Karpas-422 (cell line): ENCODE data around the gene FNBP1. TPM values are rescaled to one million over a fixed set of nuclear protein-coding genes. Genes with fewer than 3 reads are reported as not detected.

ENCODE experiments used
- DNase-seq: peaks from one replicate; pipeline ENCODE4 v3.0.0-alpha.2; 2015
- H2AFZ ChIP-seq: fragments of 200-600 bp; sonication (generic); 2 replicates; pipeline ENCODE4 v1.6.1; 2014; ENCODE audit warnings: antibody characterized with exemption, low read length, mixed read lengths
- H3K27ac ChIP-seq: fragments of 200-600 bp; sonication (generic); 2 replicates; pipeline ENCODE4 v1.5.1; 2014; ENCODE audit warnings: mild to moderate bottlenecking, low read length, moderate library complexity
- H3K27me3 ChIP-seq: fragments of 200-600 bp; sonication (generic); 2 replicates; pipeline ENCODE4 v1.6.1; 2014; ENCODE audit warnings: low read length, mixed read lengths
- H3K36me3 ChIP-seq: fragments of 200-600 bp; sonication (generic); 2 replicates; pipeline ENCODE4 v1.6.1; 2014; ENCODE audit warnings: low read length, mixed read lengths; ENCODE audit not compliant: insufficient read depth
- H3K4me1 ChIP-seq: fragments of 200-600 bp; sonication (generic); 2 replicates; pipeline ENCODE4 v1.6.1; 2014; ENCODE audit warnings: mild to moderate bottlenecking, low read length, mixed read lengths
- H3K4me2 ChIP-seq: fragments of 200-600 bp; sonication (generic); 2 replicates; pipeline ENCODE4 v1.6.1; 2014; ENCODE audit warnings: low read length, low read depth, mild to moderate bottlenecking; ENCODE audit not compliant: poor library complexity, severe bottlenecking
- H3K4me3 ChIP-seq: fragments of 200-600 bp; sonication (generic); 2 replicates; pipeline ENCODE4 v1.5.1; 2014; ENCODE audit warnings: mild to moderate bottlenecking, antibody characterized with exemption, low read length, mixed read lengths
- H3K79me2 ChIP-seq: fragments of 200-600 bp; sonication (generic); 2 replicates; pipeline ENCODE4 v1.6.1; 2014; ENCODE audit warnings: mild to moderate bottlenecking, low read length, mixed read lengths
- H3K9ac ChIP-seq: fragments of 200-600 bp; sonication (generic); 2 replicates; pipeline ENCODE4 v1.6.0; 2014; ENCODE audit warnings: low read length
- H3K9me2 ChIP-seq: fragments of 200-600 bp; sonication (generic), shearing (Covaris generic); replicated peaks from 2 replicates; pipeline ENCODE4 v1.6.0; 2014; ENCODE audit warnings: mild to moderate bottlenecking, low read length, moderate library complexity; ENCODE audit not compliant: insufficient read depth
- H3K9me3 ChIP-seq: fragments of 300-700, 200-600 bp; sonication (generic); 2 replicates; pipeline ENCODE4 v1.6.1; 2014; ENCODE audit warnings: low read length, mixed read lengths
- H4K20me1 ChIP-seq: fragments of 200-600 bp; sonication (generic); 2 replicates; pipeline ENCODE4 v1.6.1; 2014; ENCODE audit warnings: mild to moderate bottlenecking, antibody characterized with exemption, low read length, low read depth; ENCODE audit not compliant: insufficient read depth
- total RNA-seq: library from RNA; depleted of rRNA; stranded (reverse); fragments of >200 nt; shearing (Covaris generic); gene quantifications from 2 replicates; pipeline ENCODE4 v1.2.3, GENCODE V29; 2014; ENCODE audit warnings: low replicate concordance

The FNBP1 gene
- total RNA-seq, 1 experiment from 2014 or later = 205 TPM

- H3K27me3 ChIP-seq = no peaks in the 10 kb centered on the region
These were observed 10.7 kb upstream of the FNBP1 start, which contains the start of gene GPR107 for GRCh38 chr9:130053504-130054324. Gene GPR107 (plus strand): TSS chr9:130053906. CDS start chr9:130053933, 27 bp downstream.

GRCh38 chr9:130053109-130053503 is 10.1 kb upstream of the FNBP1 start:
- peaks cover 28% of the 10 kb centered on the region for H3K4me1 ChIP-seq

More at GRCh38 chr9:130053504-130054324, 10.7 kb upstream of the FNBP1 start, which contains the start of gene GPR107:
- Histone ChIP-seq H3K9me3 (no peaks in the 10 kb centered on the region), H2AFZ (peak within 1 kb of the TSS; percentile 72), H3K9me2 (no peaks in the 10 kb centered on the region), H3K4me1 (peaks cover 28% of the 10 kb centered on the region), H3K4me2 (peak within 1 kb of the TSS; percentile 94), H4K20me1 (no peaks in the 10 kb centered on the region), H3K36me3 (no peaks in the 10 kb centered on the region), H3K4me3 (peak within 1 kb of the TSS; percentile 93), H3K27ac (peak within 1 kb of the TSS; percentile 35), H3K9ac (peak within 1 kb of the TSS; percentile 90), H3K79me2 (peaks cover 73% of the 10 kb centered on the region)
- peak; percentile 89 for DNase-seq

GRCh38 chr9:130051855-130052254 is 8.9 kb upstream of the FNBP1 start:
- H3K4me2 ChIP-seq = peak overlapping the region; percentile 94
- H4K20me1 ChIP-seq = no peaks in the 10 kb centered on the region
- DNase-seq = no peak
- H3K36me3 ChIP-seq = no peaks in the 10 kb centered on the region
- peak overlapping the region; percentile 26; the same call in 1 of the 2 replicates for H3K27ac ChIP-seq
- no peak overlapping the region for H3K4me3 ChIP-seq
- peaks cover 57% of the 10 kb centered on the region for H3K79me2 ChIP-seq
- H3K9me2 ChIP-seq = no peaks in the 10 kb centered on the region
- no peaks in the 10 kb centered on the region for H3K27me3 ChIP-seq
- no peaks in the 10 kb centered on the region for H3K9me3 ChIP-seq
- H2AFZ ChIP-seq = no peak overlapping the region
- H3K9ac ChIP-seq = 0 out of 2 replicates have a peak overlapping the region, but pooled peaks have one; percentile 0
- peaks cover 28% of the 10 kb centered on the region for H3K4me1 ChIP-seq

More at GRCh38 chr9:130053109-130053503, 10.1 kb upstream of the FNBP1 start:
- Histone ChIP-seq H4K20me1 (no peaks in the 10 kb centered on the region), H3K27ac (peak overlapping the region; percentile 35), H3K9ac (peak overlapping the region; percentile 90), H3K27me3 (no peaks in the 10 kb centered on the region), H3K4me3 (peak overlapping the region; percentile 93), H3K4me2 (peak overlapping the region; percentile 94), H3K36me3 (no peaks in the 10 kb centered on the region), H2AFZ (peak overlapping the region; percentile 23; the same call in 1 of the 2 replicates), H3K79me2 (peaks cover 67% of the 10 kb centered on the region), H3K9me2 (no peaks in the 10 kb centered on the region), H3K9me3 (no peaks in the 10 kb centered on the region)
- DNase-seq = no peak

GRCh38 chr9:130050462-130050861 is 7.5 kb upstream of the FNBP1 start:
- no peaks in the 10 kb centered on the region for H3K27me3 ChIP-seq
- no peak overlapping the region for H2AFZ ChIP-seq
- H3K4me3 ChIP-seq = no peak overlapping the region
- H4K20me1 ChIP-seq = no peaks in the 10 kb centered on the region
- no peak overlapping the region for H3K27ac ChIP-seq
- no peak overlapping the region for H3K9ac ChIP-seq
- peaks cover 38% of the 10 kb centered on the region for H3K4me1 ChIP-seq
- no peaks in the 10 kb centered on the region for H3K36me3 ChIP-seq
- no peak for DNase-seq
- H3K9me3 ChIP-seq = no peaks in the 10 kb centered on the region
- no peaks in the 10 kb centered on the region for H3K9me2 ChIP-seq
- no peak overlapping the region for H3K4me2 ChIP-seq
- peaks cover 51% of the 10 kb centered on the region for H3K79me2 ChIP-seq

- no peak for DNase-seq
- no peaks in the 10 kb centered on the region for H3K36me3 ChIP-seq
- no peaks in the 10 kb centered on the region for H3K27me3 ChIP-seq
- H3K9ac ChIP-seq = no peak overlapping the region
- peaks cover 41% of the 10 kb centered on the region for H3K4me1 ChIP-seq
- H3K4me3 ChIP-seq = no peak overlapping the region
- H3K27ac ChIP-seq = no peak overlapping the region
- H3K9me3 ChIP-seq = no peaks in the 10 kb centered on the region
- H3K9me2 ChIP-seq = no peaks in the 10 kb centered on the region
- no peak overlapping the region for H2AFZ ChIP-seq
- no peaks in the 10 kb centered on the region for H4K20me1 ChIP-seq
- no peak overlapping the region for H3K4me2 ChIP-seq
- H3K79me2 ChIP-seq = peaks cover 42% of the 10 kb centered on the region
These were observed 6.6 kb upstream of the FNBP1 start for GRCh38 chr9:130049431-130050210.

- H3K9me2 ChIP-seq = no peaks in the 10 kb centered on the region
- no peaks in the 10 kb centered on the region for H3K27me3 ChIP-seq
- peak overlapping the region; percentile 93 for H3K27ac ChIP-seq
- peak overlapping the region; percentile 62 for H3K9ac ChIP-seq
- peak; percentile 48 for DNase-seq
- peak overlapping the region; percentile 46 for H3K4me3 ChIP-seq
- H2AFZ ChIP-seq = 0 out of 2 replicates have a peak overlapping the region, but pooled peaks have one; percentile 10
- H4K20me1 ChIP-seq = no peaks in the 10 kb centered on the region
- peaks cover 37% of the 10 kb centered on the region for H3K4me1 ChIP-seq
- H3K79me2 ChIP-seq = peaks cover 37% of the 10 kb centered on the region
- H3K36me3 ChIP-seq = no peaks in the 10 kb centered on the region
- H3K4me2 ChIP-seq = peak overlapping the region; percentile 82
- H3K9me3 ChIP-seq = no peaks in the 10 kb centered on the region
These were observed 2.9 kb upstream of the FNBP1 start for GRCh38 chr9:130045725-130046450.

- no peak for DNase-seq
- H3K79me2 ChIP-seq = peaks cover 57% of the 10 kb centered on the region
- H3K4me1 ChIP-seq = peaks cover 55% of the 10 kb centered on the region
- H3K9me3 ChIP-seq = no peaks in the 10 kb centered on the region
- no peaks in the 10 kb centered on the region for H3K36me3 ChIP-seq
- H4K20me1 ChIP-seq = no peaks in the 10 kb centered on the region
- no peaks in the 10 kb centered on the region for H3K9me2 ChIP-seq
- peak overlapping the region; percentile 93 for H3K27ac ChIP-seq
- no peak overlapping the region for H2AFZ ChIP-seq
- peak overlapping the region; percentile 81 for H3K4me3 ChIP-seq
- H3K4me2 ChIP-seq = peak overlapping the region; percentile 82
- peak overlapping the region; percentile 59 for H3K9ac ChIP-seq
- no peaks in the 10 kb centered on the region for H3K27me3 ChIP-seq
These were observed 950 bp upstream of the FNBP1 start for GRCh38 chr9:130043654-130044623.
